GM21447 (cell line): ENCODE results near the gene STAG3.
A peak's percentile ranks its signal among the peaks of the same experiment; 100 is the strongest.

Experiments used
- ATAC-seq: cut with Tn5 transposase; IDR thresholded peaks from one replicate; pipeline ENCODE4 v1.9.1; 2021; ENCODE audit not compliant: unreplicated experiment

Gene STAG3

DNA sequence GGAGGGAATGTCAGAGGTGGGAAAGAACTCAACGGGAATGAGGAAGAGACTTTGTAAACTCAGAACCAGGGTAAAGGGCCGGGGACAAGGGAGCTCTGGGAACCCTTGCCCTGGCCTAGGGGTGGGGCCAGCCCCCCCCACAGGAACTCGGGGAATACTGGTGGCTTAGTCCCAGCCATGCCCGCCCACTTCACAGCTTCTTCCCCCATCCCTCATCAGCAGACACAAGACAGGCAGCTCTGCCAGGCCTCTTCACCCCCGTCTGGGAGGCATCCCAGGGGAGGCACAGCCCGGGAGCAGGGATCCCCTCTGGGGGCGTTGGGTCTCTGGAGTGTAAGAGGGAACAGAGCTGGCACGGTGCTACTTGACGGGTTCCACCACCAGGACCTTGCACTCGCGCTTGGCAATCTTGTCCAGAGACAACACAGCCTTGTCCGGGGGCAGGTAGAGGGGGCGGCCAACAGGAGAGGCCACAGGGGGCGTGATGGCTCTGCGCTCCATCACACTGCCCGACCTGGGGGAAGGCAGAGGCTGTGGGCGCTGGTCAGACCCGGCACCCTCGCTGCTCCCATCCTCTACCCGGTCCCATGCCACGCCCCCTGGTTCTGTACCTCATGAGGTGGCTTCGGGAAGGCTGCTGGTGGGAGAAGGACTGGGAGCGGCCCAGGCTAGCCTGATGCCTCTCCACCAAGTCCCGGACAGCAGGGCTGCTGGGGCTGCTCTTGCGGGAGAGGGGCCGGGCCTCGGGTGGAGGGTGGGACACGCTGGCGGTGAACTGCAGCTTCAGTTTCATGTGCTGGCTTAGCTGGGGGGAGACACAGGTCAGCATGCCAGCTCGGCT lies 22.8 kb upstream of the STAG3 start:
- ATAC-seq: no peak

DNA sequence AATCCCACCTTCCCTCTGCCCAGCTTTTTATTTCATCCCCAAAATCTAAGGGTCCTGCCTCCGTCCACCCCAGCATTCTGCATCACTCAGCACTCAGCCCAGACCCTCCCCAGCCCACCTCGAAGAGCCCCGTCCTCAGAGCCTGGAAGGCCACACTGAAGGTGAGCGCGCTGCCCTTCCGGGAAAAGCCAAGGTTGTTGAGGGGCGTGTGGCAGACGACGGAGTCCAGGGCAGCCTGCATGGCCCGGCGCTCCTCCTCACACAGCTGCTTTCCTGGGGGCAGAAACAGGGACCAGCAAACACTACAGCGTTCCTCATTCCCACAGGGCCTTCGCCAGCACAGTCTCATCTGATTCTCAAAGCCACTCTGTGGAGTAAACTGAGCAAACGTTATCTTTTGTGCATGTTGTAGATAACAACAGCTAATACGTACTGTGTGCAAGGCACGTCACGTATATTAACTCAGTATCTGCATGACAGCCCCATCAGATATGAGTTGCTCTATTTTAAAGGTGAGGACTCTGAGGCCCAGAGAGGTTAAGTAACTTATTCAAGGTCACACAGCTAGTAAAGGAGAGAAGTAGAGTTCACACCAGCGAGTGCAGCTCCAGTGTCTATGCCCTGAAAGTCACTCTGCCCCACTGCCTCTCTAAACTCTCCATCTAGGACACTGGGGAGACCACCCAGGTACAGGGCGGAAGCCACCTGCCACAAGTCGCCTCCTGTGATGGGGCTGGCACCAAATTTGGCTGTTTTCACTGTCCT lies 22.0 kb upstream of the STAG3 start:
- ATAC-seq: no peak

DNA sequence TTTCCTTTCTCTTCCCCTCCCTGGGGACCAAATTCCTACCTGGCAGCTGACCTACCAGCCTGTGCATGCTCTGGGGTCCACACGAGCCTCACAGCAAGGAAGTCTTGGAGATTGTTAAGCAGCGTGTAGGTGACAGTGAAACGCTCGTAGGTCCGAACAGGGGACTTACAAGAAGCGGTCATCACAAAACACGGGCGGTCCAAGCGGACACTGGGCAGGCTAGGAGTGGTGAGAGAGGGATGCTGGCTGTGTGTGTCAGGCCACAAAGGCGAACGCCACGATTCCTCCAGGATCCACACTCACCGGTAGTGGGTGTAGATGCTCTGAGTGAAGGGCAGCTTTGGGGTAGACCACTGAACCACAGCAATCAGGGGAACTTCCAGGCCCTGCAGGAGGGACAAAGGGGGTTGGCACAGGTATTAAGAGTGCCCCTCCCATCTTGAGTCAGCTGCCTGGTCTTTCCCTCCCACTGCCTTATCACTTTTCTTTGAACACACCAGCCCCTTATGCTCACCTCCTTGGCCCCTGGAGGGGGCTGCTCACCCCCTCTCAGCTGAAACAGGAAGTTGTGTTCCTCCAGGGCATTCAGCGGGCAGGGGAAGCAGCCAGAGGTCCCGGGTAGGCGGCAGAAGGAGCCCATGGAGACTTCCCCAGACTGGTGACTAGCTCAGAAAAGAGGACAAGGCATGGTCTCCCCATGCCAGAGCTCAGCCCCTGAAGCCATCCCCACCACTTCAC lies 21.2 kb upstream of the STAG3 start:
- ATAC-seq: no peak

DNA sequence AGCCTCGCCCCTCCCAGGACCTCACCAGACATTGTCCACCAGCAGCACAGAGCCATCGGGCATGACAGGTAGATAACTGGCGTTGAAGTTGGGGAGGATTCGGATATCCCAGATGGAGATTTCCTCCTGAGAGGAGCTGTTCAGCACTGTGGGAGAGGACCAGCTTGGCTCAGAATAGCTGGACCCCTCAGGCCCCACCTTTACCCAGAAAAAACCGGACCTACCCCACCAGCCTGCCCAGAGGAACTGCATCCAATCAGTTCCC lies 20.7 kb upstream of the STAG3 start:
- no peak for ATAC-seq

DNA sequence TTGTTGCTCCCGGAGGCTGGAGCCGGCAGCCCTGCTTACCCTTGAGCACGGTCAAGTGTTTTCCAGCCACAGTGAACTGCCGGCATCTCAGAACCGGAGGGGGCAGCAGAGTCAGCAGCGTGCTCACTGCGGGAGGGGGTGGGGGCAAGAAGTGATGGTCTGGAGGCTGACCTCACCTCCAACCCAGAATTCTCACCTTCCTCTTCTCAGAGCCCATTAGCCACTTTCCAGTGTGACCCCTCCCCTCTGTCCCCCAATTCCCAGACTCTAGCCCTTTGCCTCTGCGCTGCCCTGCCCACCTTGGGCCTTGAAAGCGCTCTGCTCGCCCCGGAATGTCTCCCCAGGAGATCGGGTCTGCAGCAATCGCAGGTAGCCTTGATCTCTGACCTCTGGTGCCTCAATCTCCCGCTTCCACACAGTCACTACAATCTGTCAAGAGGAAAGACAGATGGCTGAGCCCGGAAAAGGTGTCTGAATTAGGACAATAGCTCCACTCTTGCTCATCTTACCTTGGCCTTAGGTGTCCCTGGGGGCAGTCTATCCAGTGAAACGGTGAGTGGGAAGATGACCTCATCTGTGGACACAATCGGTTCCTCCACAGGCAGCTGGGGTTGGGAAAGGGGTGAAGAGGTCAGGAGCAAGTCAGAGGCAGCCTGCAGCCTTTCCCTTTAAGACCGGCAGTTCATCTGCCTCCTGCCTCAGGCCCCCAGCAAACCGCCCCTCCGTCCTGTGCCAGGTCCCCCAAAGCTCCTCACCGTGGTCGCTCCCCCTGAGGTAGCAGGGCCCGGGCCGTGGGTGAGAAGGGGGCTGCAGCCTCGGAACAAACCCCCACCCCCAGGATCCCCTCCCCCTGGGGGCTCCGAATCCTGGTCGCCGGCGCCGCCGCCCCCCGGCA lies 20.1 kb upstream of the STAG3 start:
- ATAC-seq: no peak

DNA sequence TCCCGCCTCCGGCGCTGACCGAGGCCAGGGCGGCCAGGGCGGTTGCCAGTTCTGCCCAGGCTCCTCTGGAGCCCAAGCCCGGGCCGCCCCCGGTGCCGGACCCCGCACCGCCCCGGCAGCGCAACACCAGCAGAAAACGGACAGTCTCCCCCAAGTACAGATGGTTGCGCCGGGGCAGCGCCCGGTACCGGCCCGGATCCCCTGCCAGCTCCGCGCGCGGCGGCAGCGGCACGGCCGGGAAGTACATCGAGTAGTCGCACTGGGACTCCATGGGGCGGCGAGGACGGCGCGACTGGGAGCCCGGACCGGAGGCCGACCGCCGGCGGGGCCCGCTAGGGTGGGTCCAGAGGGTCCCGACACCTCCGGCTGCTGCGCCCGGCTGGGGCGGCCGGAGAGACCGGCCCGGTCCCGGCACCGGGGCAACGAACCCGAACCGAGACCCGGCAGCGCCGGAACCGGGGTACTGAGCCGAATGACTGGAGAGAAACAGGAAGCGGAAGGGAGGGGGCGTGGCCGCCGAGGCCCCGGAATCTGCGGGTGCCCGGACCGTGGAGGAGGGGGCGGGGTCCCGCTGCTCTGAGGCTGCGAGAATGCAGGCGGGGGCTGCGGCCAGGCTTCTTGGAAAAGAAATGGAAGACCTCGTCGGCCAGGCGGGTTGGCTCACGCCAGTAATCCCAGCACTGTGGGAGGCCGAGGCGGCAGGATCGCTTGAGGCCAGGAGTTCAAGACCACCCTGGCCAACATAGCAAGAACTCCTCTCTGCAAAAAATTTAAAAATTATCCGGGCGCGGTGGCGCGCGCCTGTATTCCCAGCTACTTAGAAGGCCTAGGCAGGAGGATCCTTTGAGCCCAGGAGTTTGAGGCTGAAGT lies 19.3 kb upstream of the STAG3 start, which contains the start of gene TRAPPC14:
TRAPPC14 (minus strand) TSS at position 495 of the 870 bp plus-strand sequence; CDS start at position 271, 224 bp downstream.
- ATAC-seq: peak; percentile 70

DNA sequence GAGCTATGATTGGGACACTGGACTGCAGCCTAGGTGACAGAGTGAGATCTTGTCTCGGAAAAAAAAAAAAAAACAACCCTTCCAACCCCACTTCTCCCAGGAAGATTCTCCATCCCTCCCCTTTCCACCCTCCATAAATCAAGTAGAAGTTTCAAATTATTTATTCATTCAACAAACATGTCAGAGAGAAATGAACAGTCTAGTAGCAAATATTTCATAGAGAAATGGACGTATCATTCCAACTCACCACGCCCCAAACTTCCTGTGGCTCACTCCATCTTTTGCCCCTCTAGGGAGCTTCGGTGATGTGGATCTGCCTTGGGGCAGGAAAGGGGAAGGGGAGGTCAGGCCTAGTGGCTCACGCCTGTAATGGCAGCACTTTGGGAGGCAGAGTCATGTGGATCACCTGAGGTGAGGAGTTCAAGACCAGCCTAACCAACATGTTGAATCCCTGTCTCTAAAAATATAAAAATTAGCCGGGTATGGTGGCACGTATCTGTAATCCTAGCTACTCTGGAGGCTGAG lies 18.6 kb upstream of the STAG3 start:
- no peak for ATAC-seq

DNA sequence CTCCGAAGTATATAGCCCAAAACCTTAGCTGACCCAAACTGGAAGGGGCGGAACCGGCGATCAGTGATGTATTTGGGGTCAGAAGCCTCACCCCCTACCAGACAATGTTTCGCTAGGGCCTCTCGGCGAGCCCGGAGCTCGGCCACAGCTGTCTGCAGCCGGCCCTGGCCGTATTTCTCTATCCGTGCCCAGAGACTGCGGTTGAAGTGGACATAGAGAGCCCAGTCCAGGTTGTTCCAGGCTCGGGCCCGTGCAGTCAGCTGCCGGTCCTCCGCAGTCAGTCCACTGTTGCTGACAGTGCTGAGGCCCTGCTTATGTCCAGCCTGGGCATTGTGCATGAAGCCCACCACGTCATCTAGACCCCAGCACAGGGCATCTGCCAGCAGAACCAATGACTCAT lies 17.7 kb upstream of the STAG3 start:
- ATAC-seq: no peak

DNA sequence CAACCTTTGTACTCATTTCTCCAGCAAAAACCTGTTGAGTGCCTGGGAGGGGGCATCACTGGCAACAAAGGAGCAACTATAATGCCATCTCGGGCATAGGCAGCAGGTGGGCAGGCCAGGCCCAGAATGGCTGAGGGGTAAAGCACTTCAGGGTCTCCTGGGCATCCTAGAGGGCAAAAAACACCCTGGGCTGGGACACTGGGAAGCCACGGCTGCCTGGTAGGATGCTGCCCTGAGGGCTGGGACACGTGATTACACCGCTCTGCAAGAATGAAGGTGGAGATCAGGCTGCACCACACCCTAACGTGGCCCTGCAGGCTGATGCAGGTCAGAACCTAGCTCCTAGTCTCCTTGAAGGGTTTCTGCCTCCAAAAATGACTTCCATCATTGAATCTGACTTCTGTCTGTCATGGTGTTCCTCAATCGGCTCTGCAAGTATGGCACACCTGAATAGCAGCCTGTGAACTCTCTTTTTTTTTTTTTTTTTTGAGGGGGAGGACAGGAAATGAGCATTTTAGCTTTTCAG lies 14.6 kb upstream of the STAG3 start:
- no peak for ATAC-seq

DNA sequence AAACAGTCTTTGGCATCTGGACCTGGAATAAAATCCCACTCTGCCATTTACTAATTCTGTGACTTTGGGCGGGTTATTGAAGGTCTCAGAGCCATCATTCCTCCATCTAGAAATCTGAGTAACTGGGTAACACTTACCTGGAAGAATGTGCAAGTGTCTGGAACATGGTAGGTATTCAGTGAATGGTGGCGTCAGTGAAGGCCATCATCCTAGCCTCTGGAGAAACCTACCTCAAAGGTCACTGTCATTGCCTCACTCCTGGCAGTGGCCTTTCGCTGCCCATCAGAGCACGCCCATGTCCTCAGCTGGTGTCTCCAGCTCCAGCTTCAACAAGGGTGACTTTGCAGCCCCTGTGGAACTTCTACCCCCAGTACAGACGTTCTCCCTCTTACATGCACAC lies 13.8 kb upstream of the STAG3 start:
- no peak for ATAC-seq

DNA sequence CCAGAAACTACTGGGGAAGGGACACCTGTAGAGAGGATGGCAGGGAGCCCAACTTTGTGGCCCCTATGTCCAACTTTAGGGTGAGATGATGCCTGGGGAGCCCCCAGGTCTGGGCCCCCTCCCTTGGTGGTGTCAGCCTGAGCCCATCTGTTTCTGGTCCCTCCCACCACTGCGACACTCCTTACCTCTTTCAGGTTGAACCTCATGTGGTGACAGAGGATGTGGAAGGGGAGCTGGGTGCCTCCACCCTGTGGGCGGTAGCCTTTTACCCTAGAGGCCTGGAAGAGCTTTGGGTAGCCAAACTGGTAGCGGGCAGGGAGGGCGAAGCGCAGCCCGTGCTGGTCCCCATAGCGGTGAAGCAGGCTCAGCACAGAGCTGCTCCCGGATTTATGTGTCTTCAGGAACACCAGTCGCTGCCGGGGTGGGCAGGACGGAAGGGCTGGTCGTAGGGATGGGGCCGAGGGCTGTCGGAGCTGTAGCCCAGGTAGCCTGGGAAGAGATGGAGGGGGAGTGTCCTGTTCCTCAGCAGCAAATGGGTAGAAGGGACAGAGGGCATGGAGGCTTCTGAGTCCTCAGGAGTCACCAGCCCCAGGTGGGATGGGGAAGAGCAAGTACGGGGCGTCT lies 11.3 kb upstream of the STAG3 start:
- ATAC-seq: no peak

DNA sequence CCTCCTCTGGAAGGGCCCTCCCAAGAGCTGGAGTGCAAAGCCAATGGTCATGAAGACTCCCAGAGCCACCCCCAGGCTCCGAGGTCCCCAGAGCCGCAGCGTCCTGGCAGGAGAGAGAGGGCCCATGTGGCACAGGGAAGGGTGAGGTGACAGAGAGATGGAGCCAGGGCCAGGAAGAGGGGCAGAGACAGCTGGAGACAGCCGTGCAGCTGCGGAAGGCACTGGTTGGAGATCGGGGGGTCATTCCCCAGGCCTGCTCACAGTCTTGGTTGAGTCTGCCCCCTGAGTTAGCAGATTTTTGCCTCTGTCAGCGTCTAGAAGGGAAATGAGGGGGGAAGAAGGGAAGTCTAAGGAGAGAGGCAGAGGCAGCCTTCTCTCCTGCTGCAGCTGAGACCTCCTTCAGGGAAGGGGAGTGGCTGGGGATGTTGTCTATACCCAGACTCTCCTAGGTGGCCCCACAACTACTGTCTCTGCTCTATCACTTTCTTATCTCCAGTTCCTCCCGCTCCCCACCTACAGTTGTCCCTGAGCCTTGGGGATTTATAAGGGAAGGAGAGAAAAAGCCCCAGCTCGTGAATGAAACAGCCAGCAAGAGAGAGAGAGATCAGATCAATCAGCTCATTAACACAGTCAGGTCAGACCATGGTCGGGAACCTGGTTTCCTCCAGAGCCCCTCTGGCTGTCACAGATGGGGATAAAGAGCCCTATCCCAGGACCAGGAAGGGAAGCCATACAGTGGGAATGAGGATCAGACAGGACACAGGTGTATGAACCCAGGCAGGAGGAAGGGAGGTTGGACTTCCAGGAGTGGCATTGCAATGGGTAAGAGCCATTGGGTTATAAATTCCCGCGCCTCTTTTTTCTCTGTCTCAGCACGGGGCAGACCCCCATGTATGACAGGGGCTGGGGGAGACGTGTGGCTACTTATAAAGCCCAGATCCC lies 10.5 kb upstream of the STAG3 start:
- no peak for ATAC-seq

DNA sequence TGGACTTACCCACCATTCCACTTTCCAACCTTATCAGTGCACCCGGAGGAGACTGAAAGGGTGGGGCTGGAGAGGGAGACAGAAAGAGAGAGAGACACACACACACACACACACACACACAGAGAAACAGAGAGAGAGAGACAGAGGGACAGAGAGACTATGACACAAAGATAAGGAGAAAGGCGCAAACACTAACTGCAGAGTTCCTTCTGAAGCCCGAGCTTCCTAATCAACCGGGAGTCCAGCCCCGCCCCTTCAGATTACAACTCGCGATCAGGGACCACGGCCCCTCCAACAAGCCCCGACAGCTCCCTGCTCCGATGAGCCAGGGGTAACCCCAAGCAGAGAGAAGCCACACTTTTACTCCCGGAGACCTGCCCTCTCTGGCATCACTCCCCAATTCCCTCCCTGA lies 9.8 kb upstream of the STAG3 start:
- ATAC-seq: no peak

DNA sequence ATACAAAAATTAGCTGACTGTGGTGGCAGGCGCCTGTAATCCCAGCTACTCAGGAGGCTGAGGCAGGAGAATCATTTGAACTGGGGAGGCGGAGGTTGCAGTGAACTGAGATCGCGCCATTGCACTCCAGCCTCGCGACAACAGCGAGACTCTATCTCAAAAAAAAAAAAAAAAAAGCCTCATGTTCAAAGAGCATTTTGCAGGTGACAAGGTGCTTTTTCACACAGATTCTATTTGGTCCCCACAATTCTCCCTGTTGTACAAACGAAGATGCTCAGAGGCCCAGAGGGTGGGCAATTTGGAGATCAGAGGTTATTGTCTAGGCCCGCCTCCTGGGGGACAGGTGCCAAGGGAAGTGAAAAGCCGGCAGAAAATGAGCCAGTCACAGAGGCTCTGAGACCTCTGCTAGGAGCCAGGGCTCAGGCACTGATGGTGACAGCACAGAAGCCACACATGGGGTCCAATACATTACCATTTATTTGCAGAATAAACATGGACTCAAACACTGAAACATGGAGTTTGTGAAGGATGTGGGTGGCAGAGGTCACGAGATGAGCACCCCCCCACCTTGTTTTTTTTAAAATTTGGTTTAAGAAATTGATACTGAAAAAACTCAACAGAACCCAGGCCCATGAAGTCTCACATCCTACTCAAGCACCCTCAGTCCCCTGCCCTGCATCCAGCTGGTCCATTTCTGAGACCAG lies 8.4 kb upstream of the STAG3 start:
- no peak for ATAC-seq

DNA sequence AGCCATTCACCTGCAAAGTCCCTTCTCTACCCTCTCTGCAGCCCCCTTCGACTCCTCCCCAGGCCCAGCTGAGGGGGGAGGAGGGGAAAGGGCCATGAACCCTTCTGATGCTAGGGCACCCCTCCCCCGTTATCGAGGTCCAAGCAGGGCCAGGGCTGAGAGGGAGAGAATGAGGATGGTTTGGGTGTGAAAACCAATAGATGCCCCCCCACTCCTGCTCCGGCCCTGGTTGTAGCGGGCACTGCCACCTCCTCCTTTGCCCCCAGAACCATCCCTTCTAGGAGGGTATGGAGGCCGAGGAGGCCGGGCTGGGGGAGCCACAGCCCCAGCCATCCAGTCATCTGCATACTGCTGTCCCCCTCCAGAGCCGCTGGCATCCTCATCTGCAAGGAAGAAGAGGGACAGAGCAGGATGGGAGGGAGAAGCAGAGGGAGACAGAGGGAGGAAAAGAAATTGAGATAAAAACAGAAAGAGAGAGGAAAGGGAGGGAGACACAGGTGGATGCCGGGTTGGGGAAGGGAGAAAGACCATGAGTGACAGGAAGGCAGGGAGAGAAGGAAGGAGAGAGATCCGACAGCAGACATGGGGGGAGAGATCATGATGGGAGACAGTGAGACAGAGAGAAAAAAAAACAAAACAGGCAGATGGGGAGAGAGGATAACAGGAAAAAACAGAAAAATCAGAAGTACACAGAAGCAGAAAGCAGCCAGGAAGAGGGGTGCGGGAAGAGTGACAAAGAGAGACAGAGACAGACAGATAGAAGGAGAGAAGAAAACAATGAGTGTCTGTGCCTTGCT lies 7.4 kb upstream of the STAG3 start:
- no peak for ATAC-seq

DNA sequence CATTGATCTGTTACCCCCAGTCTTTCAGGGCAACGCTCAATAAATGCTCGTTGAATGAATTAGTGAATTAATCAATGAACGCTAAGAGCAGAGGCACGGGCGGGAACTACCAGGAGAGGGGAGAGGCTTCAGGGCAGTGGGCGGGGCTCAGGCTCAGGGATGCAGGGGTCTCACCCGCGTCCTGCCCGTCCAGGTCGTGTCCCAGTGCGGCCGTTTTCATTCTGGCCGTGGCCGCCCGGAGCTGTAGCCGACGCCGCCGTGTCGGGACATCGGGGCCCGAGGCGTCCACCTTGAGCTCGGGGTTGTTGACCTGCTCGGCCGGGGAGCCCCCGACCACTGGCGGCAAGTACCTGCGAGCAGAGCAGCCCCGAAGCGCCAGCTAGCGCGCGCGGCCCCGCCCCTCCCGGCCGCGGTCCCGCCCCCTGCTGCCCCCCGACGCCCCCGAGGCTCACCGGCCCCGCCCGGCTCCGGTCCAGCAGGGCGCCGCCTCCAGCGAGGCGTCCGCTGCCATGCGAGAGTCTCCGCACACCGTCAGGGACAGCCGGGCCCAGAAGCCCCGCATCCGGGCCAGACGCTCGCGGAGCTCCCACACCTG lies 6.5 kb upstream of the STAG3 start:
- no peak for ATAC-seq
